GM12864 (cell line): ENCODE results near the gene GATA6.
"Not testable (repeated sequence)": the region's sequence is repeated elsewhere in the genome, so short reads cannot be mapped to it uniquely, and the experiment has no call there.

Source experiments
- DNase-seq: peaks from one replicate; pipeline ENCODE4 v3.0.0-alpha.2; 2011; ENCODE audit warnings: low read depth
- H3K4me3 ChIP-seq: 2 replicates; pipeline ENCODE4 v1.5.1; 2011; ENCODE audit warnings: mild to moderate bottlenecking, low read depth, low read length, control low read depth
- TF ChIP-seq, protein P1 (sequence below): IDR thresholded peaks from 2 replicates; pipeline ENCODE4 v1.5.1; 2011; ENCODE audit warnings: low read depth, mild to moderate bottlenecking, moderate library complexity, low read length, control low read depth, inconsistent platforms; ENCODE audit errors: missing control alignments

Gene GATA6

DNA sequence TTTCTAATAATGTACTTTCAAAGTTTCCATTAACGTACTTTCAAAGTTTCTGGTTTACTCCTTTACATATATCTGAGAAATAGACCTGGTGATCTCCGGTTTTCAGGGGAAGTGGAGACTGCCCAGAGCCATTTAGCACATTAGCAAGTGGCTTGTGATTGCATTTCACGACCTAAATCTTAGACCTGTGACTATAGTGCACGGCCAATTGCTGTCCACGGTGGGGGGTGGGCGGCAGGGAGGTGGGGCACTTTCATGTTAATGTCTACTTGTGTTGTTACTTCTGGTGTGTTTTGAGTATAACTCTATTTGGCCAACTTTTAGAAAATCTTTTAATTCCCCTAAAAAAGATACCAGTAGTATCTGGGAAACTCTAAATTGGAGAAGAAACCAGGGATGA is 11.3 kb downstream of the GATA6 start:
- no peak overlapping the region for H3K4me3 ChIP-seq
- DNase-seq = no peak
- TF ChIP-seq, protein P1, sequence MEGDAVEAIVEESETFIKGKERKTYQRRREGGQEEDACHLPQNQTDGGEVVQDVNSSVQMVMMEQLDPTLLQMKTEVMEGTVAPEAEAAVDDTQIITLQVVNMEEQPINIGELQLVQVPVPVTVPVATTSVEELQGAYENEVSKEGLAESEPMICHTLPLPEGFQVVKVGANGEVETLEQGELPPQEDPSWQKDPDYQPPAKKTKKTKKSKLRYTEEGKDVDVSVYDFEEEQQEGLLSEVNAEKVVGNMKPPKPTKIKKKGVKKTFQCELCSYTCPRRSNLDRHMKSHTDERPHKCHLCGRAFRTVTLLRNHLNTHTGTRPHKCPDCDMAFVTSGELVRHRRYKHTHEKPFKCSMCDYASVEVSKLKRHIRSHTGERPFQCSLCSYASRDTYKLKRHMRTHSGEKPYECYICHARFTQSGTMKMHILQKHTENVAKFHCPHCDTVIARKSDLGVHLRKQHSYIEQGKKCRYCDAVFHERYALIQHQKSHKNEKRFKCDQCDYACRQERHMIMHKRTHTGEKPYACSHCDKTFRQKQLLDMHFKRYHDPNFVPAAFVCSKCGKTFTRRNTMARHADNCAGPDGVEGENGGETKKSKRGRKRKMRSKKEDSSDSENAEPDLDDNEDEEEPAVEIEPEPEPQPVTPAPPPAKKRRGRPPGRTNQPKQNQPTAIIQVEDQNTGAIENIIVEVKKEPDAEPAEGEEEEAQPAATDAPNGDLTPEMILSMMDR = no peak

DNA sequence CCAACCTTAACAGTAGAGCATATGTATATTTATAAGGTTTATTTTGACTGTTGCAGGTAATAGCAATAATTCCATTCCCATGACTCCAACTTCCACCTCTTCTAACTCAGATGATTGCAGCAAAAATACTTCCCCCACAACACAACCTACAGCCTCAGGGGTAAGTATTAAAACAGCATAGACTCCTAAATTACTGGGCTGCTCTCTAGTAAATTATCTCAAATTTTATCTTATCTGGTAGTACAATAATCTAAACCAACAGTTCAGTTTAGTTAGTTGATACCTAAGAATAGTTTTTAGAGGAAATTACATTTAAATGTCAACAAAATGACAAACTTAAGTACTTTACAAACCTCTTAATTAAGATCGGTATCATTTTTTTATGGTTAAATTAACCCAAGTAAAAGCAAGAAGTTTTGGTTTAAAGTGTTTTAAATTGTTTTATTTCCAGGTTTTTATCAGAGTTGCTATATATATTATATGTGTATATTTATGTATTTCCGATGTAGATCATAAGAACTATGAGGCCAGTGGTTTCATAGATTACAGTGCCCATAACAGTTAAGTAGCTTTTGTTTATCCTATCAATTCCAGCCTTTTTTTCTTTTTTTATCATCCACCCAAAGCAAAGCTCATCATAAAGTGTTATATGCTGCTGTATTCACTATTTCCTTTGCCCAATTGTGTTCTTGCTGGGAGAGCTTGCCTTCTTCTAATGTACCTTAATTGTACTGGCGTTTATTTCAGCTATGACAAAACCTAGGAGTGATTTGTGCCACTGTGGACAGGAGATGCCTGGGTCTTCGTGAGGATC is 13.7 kb downstream of the GATA6 start:
- TF ChIP-seq, protein P1 = no peak
- H3K4me3 ChIP-seq = no peak overlapping the region
- no peak for DNase-seq

DNA sequence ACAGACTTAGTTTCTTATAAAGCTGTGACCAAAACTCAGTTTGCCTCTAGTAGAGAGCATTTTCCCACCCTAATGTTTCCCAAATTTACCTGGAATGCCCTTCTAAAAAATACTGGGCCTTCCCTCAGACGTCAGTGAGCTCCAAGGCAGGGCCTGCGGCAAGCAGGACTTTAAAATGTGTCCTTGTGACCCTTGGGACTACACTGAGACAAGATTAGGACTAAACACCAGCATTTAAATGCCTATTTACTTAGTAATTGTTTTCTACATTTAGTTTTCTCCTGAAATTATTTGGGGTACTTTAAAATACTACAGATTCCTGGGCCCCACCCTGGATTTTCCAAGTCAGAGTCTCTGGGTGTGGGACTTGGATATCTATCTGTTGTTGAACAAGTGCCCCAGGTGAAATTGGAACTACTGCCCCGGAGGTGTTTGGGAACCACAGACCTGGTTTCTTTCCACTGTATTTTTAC is 14.3 kb downstream of the GATA6 start:
- H3K4me3 ChIP-seq = no peak overlapping the region
- DNase-seq = no peak
- TF ChIP-seq, protein P1 = no peak

DNA sequence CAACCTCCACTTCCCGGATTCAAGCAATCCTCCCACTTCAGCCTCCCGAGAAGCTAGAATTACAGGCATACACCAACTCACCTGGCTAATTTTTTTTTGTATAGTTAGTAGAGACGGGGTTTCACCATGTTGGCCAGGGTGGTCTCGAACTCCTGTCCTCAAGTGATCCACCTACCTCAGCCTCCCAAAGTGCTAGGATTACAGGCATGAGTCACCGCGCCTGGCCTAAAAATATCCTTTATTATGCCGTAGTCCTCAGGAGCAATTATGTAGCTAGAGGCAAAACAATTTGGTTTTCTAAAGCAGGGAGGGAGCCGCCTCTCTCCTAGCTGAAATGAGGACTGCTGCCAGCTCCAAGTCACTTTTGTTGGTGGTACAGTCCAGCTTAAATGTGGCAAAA is 15.2 kb downstream of the GATA6 start:
- not testable (repeated sequence) for DNase-seq, H3K4me3 ChIP-seq

DNA sequence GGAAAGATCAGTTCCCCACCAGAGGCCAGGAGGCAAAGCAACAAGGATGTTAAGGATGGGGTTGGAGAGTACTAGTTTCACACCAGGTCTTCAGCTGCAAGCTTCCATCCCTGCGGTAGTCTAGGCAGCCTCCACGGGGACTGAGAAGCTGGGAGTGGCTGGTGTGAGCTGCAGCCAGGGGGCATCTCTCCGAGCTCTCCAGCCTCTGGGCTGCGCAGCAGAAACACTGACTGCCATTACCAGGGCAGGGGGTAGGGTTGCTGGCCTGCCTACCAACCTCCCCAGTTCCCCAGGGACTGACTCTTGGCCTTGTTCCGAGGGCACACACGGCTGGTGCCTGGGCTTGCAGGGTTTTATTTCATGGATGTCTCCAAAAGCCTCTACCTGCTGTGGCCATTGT is 15.9 kb downstream of the GATA6 start:
- no peak for DNase-seq
- TF ChIP-seq, protein P1 = no peak
- H3K4me3 ChIP-seq = no peak overlapping the region

DNA sequence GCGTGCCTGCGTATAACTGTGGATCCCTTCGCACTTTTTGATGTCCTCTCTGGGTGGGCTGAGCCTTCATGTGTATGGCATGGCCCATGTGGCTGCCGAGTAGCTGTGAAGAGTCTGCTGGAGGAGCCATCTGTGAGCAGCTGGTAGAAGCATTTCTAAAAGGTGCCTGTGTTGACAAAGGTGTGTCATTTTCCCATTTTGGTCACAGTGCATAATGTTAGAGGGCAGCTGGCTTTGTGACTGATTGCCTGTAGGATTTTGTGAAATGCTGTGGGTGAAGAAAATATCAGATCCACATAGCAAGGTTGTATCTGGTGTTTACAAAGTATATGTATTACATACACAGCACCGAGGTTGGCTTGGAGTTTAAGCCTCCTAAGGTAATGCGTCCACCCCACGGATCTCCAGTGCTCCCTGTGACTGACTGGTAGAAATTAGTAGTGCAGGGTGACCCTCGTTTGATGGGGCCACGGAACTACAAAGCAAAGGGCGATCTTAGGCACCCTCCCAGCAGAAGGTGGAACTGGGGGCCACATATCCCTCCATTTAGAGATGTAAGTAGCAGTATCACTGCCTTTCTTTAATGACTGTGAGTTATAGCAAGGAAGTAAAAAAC is 16.5 kb downstream of the GATA6 start:
- TF ChIP-seq, protein P1 = no peak
- no peak for DNase-seq
- no peak overlapping the region for H3K4me3 ChIP-seq

DNA sequence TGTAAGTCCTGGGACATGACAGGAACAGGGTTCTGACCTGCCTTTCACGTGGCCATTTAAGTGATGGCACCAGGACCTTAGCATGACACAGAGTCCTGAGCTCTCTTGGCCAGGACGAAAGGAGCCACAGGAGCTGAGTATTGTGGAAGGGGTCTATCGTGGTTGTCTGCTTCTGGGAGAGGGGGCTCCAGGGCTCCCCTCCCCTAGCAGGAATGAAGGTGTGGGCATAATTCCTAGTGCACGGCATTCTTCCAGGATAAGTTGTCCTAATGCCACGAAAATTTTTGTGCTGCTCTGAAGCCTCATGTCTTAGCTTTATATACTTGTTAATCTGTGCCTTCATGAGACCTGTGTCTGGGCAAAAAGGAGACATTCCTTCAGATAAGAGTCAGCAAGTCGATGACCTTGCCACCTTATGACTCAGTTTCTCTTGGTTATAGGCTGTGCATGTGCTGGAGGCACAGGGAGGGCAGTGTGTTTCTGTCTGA is 17.1 kb downstream of the GATA6 start:
- H3K4me3 ChIP-seq = no peak overlapping the region
- DNase-seq = no peak
- TF ChIP-seq, protein P1 = no peak
